Measurements from ENCODE around the gene ANKRD40.

The ANKRD40 gene, protein sequence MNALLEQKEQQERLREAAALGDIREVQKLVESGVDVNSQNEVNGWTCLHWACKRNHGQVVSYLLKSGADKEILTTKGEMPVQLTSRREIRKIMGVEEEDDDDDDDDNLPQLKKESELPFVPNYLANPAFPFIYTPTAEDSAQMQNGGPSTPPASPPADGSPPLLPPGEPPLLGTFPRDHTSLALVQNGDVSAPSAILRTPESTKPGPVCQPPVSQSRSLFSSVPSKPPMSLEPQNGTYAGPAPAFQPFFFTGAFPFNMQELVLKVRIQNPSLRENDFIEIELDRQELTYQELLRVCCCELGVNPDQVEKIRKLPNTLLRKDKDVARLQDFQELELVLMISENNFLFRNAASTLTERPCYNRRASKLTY

DNA sequence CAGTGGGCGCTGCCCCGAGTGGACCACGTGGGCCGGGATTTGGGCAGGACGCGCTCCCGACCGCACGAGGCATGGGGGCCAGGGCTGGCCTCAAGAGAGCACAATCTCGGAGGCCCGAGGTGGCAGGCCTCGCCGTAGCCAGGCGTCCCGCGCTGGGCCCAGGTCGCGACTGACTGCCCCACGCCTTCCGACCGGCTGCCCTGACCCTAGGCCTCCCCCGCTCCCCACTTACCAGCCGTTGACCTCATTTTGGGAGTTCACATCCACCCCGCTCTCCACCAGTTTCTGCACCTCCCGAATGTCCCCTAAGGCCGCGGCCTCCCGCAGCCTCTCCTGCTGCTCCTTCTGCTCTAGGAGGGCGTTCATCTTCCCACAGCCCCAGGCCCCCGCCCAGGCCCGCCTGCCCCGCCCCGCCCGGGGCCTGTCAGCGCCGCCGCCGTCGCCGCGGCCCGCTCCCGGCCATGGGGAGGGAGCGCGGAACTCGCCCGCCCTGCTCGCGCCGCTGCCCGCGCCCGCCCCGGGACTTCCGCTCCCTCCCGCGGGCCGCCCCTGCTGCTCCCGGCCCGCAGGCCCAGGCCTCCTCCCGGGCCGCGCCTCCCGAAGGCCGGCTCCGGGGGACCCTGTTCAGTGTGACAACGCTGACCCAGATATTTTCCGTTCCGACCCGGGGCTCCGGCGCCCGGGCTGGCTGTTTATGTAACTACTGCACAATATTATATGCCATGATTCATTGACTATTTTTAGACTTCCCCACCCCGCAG, at the start of gene ANKRD40:
ANKRD40 (minus strand) TSS at position 626 of the 761 bp plus-strand sequence; CDS start at position 366, 260 bp downstream.
- Histone ChIP-seq H3K36me3 (ENCODE audit: insufficient read depth, low read length) (peaks cover 24% of the 10 kb centered on the region; the same call in 1 of the 2 replicates), H3K27me3 (ENCODE audit: insufficient read depth, low read length) (no peaks in the 10 kb centered on the region), H3K9me2 (ENCODE audit: low read depth, low read length) (no peaks in the 10 kb centered on the region), H3K4me2 (ENCODE audit: low read length) (peak within 1 kb of the TSS; percentile 100), H3K27ac (ENCODE audit: low read depth, low read length, poor library complexity, severe bottlenecking) (peak within 1 kb of the TSS; percentile 87), H3K4me1 (ENCODE audit: insufficient read depth, low read length, severe bottlenecking) (peaks cover 25% of the 10 kb centered on the region), H3K9ac (ENCODE audit: low read length) (peak within 1 kb of the TSS; percentile 98), H3K4me3 (ENCODE audit: low read depth, low read length, poor library complexity, severe bottlenecking) (peak within 1 kb of the TSS; percentile 94), H3K9me3 (ENCODE audit: low read length) (no peaks in the 10 kb centered on the region), H4K20me1 (ENCODE audit: insufficient read depth, low read length) (no peaks in the 10 kb centered on the region), H3F3A (ENCODE audit: insufficient read depth, low read length) (no peaks in the 10 kb centered on the region), H3K79me2 (ENCODE audit: insufficient read depth, low read length) (peaks cover 18% of the 10 kb centered on the region), H2AFZ (ENCODE audit: low read length) (peak within 1 kb of the TSS; percentile 100)
- TF ChIP-seq, protein P1, sequence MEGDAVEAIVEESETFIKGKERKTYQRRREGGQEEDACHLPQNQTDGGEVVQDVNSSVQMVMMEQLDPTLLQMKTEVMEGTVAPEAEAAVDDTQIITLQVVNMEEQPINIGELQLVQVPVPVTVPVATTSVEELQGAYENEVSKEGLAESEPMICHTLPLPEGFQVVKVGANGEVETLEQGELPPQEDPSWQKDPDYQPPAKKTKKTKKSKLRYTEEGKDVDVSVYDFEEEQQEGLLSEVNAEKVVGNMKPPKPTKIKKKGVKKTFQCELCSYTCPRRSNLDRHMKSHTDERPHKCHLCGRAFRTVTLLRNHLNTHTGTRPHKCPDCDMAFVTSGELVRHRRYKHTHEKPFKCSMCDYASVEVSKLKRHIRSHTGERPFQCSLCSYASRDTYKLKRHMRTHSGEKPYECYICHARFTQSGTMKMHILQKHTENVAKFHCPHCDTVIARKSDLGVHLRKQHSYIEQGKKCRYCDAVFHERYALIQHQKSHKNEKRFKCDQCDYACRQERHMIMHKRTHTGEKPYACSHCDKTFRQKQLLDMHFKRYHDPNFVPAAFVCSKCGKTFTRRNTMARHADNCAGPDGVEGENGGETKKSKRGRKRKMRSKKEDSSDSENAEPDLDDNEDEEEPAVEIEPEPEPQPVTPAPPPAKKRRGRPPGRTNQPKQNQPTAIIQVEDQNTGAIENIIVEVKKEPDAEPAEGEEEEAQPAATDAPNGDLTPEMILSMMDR (IDR thresholded peaks at IDR 0.05; ENCODE audit: low read length): no peak
- TF ChIP-seq EZH2 (IDR thresholded peaks at IDR 0.05; ENCODE audit: borderline replicate concordance, low read length): no peak

DNA sequence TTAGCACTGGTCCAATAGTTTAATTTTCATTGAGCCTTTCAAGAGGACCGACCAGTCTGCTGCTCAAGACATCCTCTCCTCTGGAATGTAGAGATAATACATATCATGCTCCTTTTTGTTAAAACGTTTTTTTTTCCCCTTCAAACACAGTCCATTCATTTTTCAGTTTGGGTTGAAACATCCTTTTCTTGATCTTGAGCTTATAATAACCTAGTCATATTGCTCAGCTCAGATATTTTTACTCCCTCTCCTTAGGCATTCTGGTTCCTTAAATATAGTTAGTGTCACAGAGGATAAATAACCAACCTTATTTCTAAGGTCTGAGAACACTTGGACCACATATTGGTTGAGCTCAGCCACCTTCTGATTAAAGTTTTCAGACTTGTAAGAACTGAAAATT, 46.8 kb upstream of the ANKRD40 start:
- no peaks in the 10 kb centered on the region for H4K20me1 ChIP-seq (ENCODE audit: insufficient read depth, low read length)
- H3K27ac ChIP-seq (ENCODE audit: low read depth, low read length, poor library complexity, severe bottlenecking): no peak overlapping the region
- H2AFZ ChIP-seq (ENCODE audit: low read length): no peak overlapping the region
- peaks cover 64% of the 10 kb centered on the region for H3K36me3 ChIP-seq (ENCODE audit: insufficient read depth, low read length)
- no peaks in the 10 kb centered on the region for H3K4me1 ChIP-seq (ENCODE audit: insufficient read depth, low read length, severe bottlenecking)
- TF ChIP-seq EZH2 (IDR thresholded peaks at IDR 0.05; ENCODE audit: borderline replicate concordance, low read length): no peak
- TF ChIP-seq, protein P1 (IDR thresholded peaks at IDR 0.05; ENCODE audit: low read length): no peak
- H3K9me2 ChIP-seq (ENCODE audit: low read depth, low read length): no peaks in the 10 kb centered on the region
- no peaks in the 10 kb centered on the region for H3K79me2 ChIP-seq (ENCODE audit: insufficient read depth, low read length)
- peaks cover 9% of the 10 kb centered on the region; the same call in 1 of the 2 replicates for H3F3A ChIP-seq (ENCODE audit: insufficient read depth, low read length)
- H3K27me3 ChIP-seq (ENCODE audit: insufficient read depth, low read length): no peaks in the 10 kb centered on the region
- no peak overlapping the region for H3K9ac ChIP-seq (ENCODE audit: low read length)
- no peak overlapping the region for H3K4me3 ChIP-seq (ENCODE audit: low read depth, low read length, poor library complexity, severe bottlenecking)
- no peak overlapping the region for H3K4me2 ChIP-seq (ENCODE audit: low read length)
- H3K9me3 ChIP-seq (ENCODE audit: low read length): no peaks in the 10 kb centered on the region

DNA sequence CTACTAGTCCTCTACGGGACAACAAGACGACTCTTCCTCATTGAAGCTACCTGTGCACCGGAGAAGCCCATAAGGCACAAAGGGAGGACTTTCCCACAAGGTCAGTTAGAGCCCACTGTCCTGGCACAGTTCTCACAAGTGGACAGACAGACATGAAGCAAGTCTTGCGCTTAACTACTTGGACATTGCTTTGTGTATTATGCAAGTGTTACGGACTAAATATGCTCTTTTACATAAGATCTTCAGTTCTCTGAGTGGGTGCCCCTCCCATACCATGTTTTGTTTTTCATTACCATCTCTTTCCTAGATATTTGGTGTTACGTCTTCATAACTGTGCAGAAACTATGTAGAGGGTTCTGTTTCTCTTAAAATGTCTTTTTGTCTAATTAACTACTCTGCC, 41.5 kb upstream of the ANKRD40 start:
- Histone ChIP-seq H3K4me2 (ENCODE audit: low read length) (no peak overlapping the region), H3K36me3 (ENCODE audit: insufficient read depth, low read length) (peaks cover 99% of the 10 kb centered on the region), H3F3A (ENCODE audit: insufficient read depth, low read length) (0 out of 2 replicates have a peak, but pooled peaks cover 5% of the 10 kb centered on the region), H3K27ac (ENCODE audit: low read depth, low read length, poor library complexity, severe bottlenecking) (no peak overlapping the region), H3K4me3 (ENCODE audit: low read depth, low read length, poor library complexity, severe bottlenecking) (no peak overlapping the region), H3K9ac (ENCODE audit: low read length) (no peak overlapping the region), H3K9me3 (ENCODE audit: low read length) (no peaks in the 10 kb centered on the region), H3K79me2 (ENCODE audit: insufficient read depth, low read length) (no peaks in the 10 kb centered on the region; the same call in 1 of the 2 replicates), H3K27me3 (ENCODE audit: insufficient read depth, low read length) (no peaks in the 10 kb centered on the region), H4K20me1 (ENCODE audit: insufficient read depth, low read length) (no peaks in the 10 kb centered on the region), H2AFZ (ENCODE audit: low read length) (no peak overlapping the region), H3K4me1 (ENCODE audit: insufficient read depth, low read length, severe bottlenecking) (no peaks in the 10 kb centered on the region), H3K9me2 (ENCODE audit: low read depth, low read length) (no peaks in the 10 kb centered on the region)
- TF ChIP-seq EZH2 (IDR thresholded peaks at IDR 0.05; ENCODE audit: borderline replicate concordance, low read length): no peak
- TF ChIP-seq, protein P1 (IDR thresholded peaks at IDR 0.05; ENCODE audit: low read length): no peak

Measured in OCI-LY1 (cell line).